GM21423 (cell line): ENCODE results near the gene TCL1A.

Experiments used
- ATAC-seq: cut with Tn5 transposase; IDR thresholded peaks from one replicate; pipeline ENCODE4 v1.9.1; 2021; ENCODE audit warnings: mild to moderate bottlenecking, moderate library complexity; ENCODE audit not compliant: unreplicated experiment

The TCL1A gene

GRCh38 chr14:95707327-95707726 is 6.6 kb downstream of the TCL1A start:
- no peak for ATAC-seq

GRCh38 chr14:95705518-95705917 is 8.4 kb downstream of the TCL1A start:
- no peak for ATAC-seq

GRCh38 chr14:95703805-95704204 is 10.1 kb downstream of the TCL1A start:
- no peak for ATAC-seq

- ATAC-seq = no peak
Observed at GRCh38 chr14:95703341-95703740, 10.6 kb downstream of the TCL1A start.

GRCh38 chr14:95701846-95702221 is 12.1 kb downstream of the TCL1A start:
- ATAC-seq = no peak

GRCh38 chr14:95700221-95700976 is 13.5 kb downstream of the TCL1A start:
- ATAC-seq = no peak

GRCh38 chr14:95699412-95699811 is 14.5 kb downstream of the TCL1A start:
- peak; percentile 48 for ATAC-seq

GRCh38 chr14:95698287-95698686 is 15.6 kb downstream of the TCL1A start:
- no peak for ATAC-seq

GRCh38 chr14:95697764-95698163 is 16.2 kb downstream of the TCL1A start:
- ATAC-seq = peak; percentile 55

- ATAC-seq = no peak
Observed at GRCh38 chr14:95696741-95697140, 17.2 kb downstream of the TCL1A start.

GRCh38 chr14:95695913-95696312 is 18.0 kb downstream of the TCL1A start:
- ATAC-seq = no peak

- ATAC-seq = no peak
Observed at GRCh38 chr14:95695051-95695450, 18.9 kb downstream of the TCL1A start.

- ATAC-seq = no peak
Observed at GRCh38 chr14:95692109-95692508, 21.8 kb downstream of the TCL1A start.

GRCh38 chr14:95691591-95691990 is 22.3 kb downstream of the TCL1A start:
- ATAC-seq = no peak

- ATAC-seq = no peak
Observed at GRCh38 chr14:95690815-95691214, 23.1 kb downstream of the TCL1A start.

GRCh38 chr14:95689441-95689840 is 24.5 kb downstream of the TCL1A start:
- ATAC-seq = no peak

GRCh38 chr14:95686935-95687334 is 27.0 kb downstream of the TCL1A start:
- ATAC-seq = no peak

- ATAC-seq = no peak
Observed at GRCh38 chr14:95685978-95686922, 27.7 kb downstream of the TCL1A start, which contains the start of gene TCL1B. Gene TCL1B, plus strand, starts transcription at chr14:95686426. Its CDS starts 42 bp downstream, at chr14:95686468.

- no peak for ATAC-seq
Observed at GRCh38 chr14:95683793-95684192, 30.1 kb downstream of the TCL1A start.

GRCh38 chr14:95681153-95681552 is 32.8 kb downstream of the TCL1A start:
- no peak for ATAC-seq

- no peak for ATAC-seq
Observed at GRCh38 chr14:95679998-95680735, 33.8 kb downstream of the TCL1A start.
